GM21526 (cell line): ENCODE measurements around the gene ZKSCAN1.
"Not testable (repeated sequence)": the region's sequence is repeated elsewhere in the genome, so short reads cannot be mapped to it uniquely, and the experiment has no call there.

ENCODE experiments used
- ATAC-seq: cut with Tn5 transposase; IDR thresholded peaks from one replicate; pipeline ENCODE4 v1.9.1; 2021; ENCODE audit warnings: moderate library complexity; ENCODE audit not compliant: unreplicated experiment, low FRiP score

ZKSCAN1 gene

GRCh38 chr7:100015232-100016214 is at the start of gene ZKSCAN1:
ZKSCAN1 (plus strand) TSS chr7:100015596; CDS start chr7:100023507, 7,911 bp downstream.
- ATAC-seq: peak; percentile 84

DNA sequence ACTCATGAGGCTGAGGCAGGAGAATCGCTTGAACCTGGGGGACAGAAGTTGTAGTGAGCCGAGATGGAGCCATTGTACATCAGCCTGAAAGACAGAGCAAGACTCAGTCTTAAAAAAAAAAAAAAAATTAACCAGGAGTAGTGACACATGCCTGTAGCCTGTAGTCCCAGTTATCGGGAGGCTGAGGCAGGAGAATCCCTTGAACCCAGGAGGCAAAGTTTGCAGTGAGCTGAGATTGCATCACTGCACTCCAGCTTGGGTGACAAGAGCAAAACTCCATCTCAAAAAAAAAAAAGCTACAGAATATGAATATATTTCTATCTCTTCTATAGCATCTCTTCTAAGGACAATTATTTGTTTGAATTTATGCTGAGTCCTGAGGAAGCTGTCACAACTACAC is 46.1 kb upstream of the ZKSCAN1 start:
- no peak for ATAC-seq

DNA sequence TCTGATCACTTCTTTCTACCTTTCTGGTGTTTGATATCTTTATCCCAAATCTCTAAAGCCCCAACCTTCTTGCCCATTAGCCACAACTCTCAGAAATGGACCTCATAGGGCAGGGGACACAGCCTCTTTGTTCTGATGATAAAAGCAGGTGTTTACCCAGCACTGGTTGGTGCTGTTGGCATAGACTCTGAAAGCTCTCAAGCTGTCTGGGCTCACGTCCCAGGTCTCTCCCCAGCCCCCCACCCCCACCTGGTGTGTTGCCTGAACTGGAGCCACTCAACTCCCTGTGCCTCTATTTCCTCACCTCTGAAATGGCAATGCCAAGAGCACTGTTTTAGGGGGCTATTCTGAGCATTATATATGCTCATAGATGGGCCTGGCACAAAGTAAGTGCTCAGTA is 45.6 kb upstream of the ZKSCAN1 start:
- not testable (repeated sequence) for ATAC-seq

- no peak for ATAC-seq
These were observed 44.2 kb upstream of the ZKSCAN1 start for GRCh38 chr7:99971242-99971641.

DNA sequence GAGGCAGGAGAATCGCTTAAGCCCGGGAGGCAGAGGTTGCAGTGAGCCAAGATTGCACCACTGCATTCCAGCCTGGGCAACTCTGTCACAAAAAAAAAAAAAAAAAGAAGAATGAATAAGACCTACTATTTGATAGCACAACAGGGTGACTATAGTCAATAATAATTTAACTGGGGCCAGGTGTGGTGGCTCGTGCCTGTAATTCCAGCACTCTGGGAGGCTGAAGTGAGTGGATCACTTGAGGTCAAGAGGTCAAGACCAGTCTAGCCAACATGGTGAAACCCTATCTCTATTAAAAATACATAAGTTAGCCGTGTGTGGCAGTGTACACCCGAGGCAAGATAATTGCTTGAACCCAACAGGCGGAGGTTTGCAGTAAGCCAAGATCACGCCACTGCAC is 41.6 kb upstream of the ZKSCAN1 start:
- ATAC-seq: not testable (repeated sequence)

- no peak for ATAC-seq
These were observed 40.7 kb upstream of the ZKSCAN1 start for GRCh38 chr7:99974681-99975080.

DNA sequence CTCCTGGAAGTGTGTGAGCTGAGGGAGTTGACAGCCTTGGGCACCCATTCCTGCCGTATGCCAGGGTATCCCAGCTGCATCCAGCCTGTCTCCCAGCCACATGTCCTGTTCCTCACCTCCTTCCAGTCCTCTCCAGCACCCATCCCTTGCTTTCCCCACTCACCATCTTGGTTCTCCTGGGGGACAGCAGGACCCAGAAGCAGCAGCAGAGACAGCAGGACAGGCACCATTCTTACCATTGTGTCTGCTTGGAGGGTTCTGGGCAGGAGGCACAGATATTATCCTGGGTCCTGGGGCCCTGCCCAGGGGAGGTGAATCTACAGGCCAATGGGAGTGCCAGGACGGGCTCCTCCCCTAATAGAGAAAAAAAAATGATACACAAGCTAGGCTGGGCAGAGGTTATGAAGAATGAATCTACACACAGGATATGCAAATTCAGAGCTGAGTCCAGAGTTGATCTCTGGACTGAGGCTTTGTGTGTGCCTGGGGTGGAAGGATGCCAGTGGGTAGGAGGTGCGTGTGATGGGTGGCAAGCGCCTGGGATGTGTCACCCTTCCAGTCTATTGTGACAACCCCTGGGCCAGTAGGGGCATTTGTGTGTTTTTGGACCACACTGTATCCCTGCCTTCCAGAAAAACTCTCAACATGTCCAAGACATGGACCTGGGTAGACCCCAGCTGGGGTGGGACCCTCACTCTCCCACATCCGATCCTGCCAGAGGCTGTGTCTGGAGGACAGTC is 39.4 kb upstream of the ZKSCAN1 start, which contains the start of gene AZGP1:
AZGP1 (minus strand) TSS at position 250 of the 740 bp plus-strand sequence; CDS start at position 239, 11 bp downstream.
- no peak for ATAC-seq

DNA sequence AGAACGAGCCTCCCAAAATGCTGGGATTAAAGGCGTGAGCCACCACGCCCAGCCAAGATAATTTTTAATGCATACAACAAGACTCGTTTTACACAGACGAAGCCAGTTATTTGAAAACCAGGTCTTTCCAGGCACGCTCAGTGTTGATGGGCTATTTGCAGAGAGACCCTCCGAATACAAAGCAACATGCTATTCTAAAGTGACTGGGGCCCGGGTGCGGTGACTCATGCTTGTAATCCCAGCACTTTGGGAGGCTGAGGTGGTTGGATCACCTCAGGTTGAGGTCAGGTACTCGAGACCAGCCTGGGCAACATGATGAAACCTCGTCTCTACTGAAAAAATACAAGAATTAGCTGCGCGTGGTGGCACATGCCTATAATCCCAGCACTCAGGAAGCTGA is 38.8 kb upstream of the ZKSCAN1 start:
- no peak for ATAC-seq

DNA sequence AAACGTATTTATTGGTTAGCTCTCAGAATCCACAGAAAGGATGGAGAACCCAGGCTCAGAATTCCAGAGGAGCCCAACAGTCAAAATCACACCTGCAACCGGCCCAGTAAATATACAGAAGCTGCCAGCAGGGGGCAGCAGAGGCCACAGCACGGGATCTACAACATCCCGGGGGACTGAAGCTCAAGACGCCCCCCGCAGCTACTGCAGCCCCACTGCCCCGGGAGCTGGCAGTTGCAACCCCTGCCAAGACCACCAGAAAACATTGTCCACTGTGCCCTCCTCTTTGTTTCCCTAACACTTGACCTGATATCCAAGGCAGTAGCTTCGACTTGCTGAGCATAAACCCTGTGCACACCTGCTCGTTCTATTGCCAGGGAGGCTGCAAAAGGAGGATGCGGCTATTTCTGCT is 35.6 kb upstream of the ZKSCAN1 start:
- not testable (repeated sequence) for ATAC-seq

GRCh38 chr7:99980448-99980872 is 34.9 kb upstream of the ZKSCAN1 start:
- not testable (repeated sequence) for ATAC-seq

GRCh38 chr7:99981066-99981465 is 34.3 kb upstream of the ZKSCAN1 start:
- not testable (repeated sequence) for ATAC-seq

DNA sequence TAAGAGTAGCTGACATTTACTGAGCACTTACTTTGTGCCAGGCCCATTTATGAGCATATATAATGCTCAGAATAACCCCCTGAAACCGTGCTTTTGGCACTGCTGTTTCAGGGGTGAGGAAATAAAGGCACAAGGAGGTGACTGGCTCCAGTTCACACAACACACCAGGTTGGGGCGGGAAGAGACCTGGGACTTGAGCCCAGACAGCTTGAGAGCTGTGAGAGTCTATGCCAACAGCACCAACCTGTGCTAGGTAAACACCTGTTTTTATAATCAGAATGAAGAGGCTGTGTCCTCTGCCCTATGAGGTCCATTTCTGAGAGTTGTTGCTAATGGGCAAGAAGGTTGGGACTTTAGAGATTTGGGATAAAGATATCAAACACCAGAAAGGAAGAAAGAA is 30.8 kb upstream of the ZKSCAN1 start:
- no peak for ATAC-seq

DNA sequence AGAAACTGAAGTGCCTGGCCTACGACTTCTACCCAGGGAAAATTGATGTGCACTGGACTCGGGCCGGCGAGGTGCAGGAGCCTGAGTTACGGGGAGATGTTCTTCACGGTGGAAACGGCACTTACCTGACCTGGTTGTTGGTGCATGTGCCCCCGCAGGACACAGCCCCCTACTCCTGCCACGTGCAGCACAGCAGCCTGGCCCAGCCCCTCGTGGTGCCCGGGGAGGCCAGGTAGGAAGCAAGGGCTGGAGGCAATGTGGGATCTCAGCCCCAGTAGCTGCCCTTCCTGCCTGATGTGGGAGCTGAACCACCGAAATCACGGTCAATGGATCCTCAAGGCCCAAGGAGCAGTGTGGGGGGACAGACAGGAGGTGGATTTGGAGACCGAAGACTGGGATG is 28.1 kb upstream of the ZKSCAN1 start:
- ATAC-seq: not testable (repeated sequence)

GRCh38 chr7:99987846-99988245 is 27.6 kb upstream of the ZKSCAN1 start:
- no peak for ATAC-seq

DNA sequence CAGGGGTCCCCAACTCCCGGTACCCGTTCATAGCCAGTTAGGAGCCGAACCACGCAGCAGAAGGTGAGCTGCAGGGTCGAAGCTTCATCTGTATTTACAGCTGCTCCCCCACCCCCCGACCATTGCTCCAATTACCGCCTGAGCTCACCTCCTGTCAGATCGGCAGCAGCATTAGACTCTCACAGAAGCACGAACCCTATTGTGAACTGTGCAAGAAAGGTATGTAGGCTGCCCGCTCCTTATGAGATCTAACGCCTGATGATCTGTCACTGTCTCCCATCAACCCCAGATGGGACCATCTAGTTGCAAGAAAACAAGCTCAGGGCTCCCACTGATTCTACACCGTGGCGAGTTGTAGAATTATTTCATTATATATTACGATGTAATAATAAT is 24.9 kb upstream of the ZKSCAN1 start:
- no peak for ATAC-seq

DNA sequence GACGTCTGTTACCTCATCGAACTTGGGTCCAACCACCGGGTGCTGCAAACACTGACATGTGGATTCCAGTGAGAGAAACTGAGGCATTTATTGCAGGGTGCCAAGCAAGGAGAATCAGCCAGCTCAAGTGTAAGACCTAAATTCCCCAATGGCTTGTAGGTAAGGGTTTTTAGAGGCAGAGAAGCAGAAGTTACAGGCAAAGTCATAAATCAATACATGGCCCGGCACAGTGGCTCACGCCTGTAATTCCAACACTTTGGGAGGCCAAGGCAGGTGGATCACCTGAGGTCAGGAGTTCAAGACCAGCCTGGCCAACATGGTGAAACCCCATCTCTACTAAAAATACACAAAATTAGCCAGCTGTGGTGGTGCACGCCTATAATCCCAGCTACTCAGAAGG is 23.9 kb upstream of the ZKSCAN1 start:
- ATAC-seq: not testable (repeated sequence)

GRCh38 chr7:99992330-99993038 is 22.9 kb upstream of the ZKSCAN1 start:
- no peak for ATAC-seq

GRCh38 chr7:99994819-99995218 is 20.6 kb upstream of the ZKSCAN1 start:
- no peak for ATAC-seq

DNA sequence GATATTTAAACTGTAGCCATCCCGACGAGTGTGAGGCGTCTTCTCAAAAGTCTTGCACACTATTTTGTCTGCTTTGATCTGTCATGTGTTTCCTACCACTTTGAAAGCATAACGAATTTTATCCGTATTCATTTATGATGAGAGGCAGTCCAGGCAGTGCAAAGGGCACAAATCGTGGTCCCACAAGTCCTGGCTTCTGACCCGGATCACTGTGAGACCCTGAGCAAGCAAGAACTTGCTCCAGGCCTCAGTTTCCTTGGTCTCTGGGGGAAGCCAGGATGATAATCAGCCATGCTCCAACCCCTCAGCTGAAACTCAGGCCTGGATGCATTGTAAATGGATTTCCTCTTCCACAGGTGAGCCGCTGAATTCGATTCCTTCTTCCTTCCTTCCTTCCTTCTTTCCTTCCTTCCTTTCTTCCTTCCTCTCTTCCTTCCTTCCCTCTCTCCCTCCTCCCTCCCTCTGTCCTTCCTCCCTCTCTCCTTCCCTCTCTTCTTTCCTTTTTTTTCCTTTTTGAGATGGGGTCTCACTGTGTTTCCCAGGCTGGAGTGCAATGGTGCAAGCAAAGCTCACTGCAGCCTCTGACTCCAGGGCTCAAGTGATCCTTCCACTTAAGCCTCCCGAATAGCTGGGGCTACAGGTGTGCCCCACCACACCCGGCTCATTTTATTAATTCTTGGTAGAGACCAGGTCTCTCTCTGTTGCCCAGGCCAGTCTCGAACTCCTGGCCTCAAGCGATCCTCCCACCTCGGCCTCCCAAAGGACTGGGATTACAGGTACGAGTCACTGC is 18.4 kb upstream of the ZKSCAN1 start:
- no peak for ATAC-seq
